NCI-H69 (cell line): Measurements from ENCODE around the gene ERCC6L.
A peak's percentile ranks its signal among the peaks of the same experiment; 100 is the strongest.
"Not testable (repeated sequence)": the region's sequence is repeated elsewhere in the genome, so short reads cannot be mapped to it uniquely, and the experiment has no call there.

Experiments used
- DNase-seq: peaks from one replicate; lab custom pipeline; 2025; lab: John Stamatoyannopoulos, UW

The ERCC6L gene

DNA sequence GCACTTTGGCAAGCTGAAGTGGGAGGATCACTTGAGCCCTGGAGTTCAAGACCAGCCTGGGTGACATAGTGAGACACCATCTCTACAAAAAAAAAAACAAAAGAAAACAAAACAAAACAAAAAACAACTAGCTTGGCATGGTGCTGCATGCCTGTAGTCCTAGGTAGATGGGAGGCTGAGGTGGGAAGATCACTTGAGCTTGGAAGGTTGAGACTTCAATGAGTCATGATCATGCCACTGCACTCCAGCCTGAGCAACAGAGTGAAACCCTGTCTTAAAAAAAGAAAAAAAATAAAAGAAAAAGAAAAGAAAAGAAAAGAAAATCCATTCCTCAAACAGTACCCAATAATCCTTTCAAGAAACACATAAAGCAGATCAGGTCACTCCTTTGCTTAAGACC, 14.9 kb upstream of the ERCC6L start:
- no peak for DNase-seq

DNA sequence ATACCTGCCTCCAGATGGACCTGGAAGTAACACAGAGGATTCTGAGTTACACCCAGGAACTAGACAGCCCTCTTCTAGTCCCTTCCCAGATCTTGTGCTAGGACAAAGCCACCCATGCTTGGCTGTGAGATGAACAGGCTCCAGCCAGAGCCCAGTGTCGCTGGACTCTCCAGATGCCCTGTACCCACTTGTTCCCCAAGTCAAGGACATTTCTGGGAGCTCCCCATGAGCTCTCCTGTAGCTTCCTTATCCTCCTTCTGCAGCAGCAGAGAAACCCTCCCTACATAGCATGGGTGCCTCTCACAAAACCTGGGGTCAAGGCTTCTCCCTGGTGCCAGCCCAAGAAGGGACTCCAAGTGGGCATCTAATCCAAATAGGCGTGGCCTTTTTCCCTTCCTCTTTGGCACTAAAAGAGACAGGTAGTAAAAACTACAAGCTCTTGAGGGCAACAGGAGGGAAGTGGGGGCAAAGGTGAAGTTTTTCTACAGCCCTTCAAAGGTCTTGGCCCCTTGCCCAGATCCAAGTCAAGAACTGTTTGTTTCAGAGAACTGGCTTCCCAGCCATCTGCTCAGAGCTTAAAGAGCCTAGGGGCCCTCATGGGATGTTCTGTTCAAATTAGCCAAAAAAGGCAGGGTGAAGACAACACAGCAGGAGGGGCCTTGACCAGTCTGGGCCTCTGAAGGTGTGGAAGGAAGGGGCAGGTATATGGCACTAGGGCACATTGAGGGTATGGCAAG, 8.5 kb upstream of the ERCC6L start:
- peak; percentile 93 for DNase-seq

DNA sequence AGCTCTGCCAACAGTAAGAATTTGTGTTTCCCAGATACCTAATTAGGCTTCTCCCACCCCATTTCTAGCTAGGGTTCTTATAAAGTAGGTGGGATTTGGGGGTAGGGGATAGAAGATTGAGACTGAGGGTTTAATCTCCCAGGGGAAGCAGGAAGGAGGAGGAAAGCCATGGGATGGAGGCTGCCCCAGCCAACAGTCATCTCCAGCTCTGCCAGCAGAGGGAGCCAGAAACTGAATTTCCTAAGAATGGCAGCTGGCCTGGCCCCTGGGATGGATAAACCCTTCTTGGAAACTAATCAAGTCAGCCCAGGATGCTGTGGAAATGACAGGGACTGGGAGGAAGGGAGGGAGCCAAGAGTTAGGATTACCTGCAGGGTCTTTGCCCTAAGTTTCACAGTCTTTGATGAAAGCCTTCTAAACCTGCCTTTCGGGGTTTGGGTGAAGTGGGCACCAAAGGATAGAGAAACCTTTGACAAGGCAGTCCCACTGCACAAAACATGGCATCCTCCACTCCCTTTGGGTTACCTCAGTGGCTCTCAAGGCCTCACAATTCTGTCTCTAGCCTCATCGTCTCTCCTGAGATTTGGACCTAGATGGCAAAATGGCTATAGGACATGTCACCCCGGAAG, 6.7 kb upstream of the ERCC6L start:
- peak; percentile 79 for DNase-seq

DNA sequence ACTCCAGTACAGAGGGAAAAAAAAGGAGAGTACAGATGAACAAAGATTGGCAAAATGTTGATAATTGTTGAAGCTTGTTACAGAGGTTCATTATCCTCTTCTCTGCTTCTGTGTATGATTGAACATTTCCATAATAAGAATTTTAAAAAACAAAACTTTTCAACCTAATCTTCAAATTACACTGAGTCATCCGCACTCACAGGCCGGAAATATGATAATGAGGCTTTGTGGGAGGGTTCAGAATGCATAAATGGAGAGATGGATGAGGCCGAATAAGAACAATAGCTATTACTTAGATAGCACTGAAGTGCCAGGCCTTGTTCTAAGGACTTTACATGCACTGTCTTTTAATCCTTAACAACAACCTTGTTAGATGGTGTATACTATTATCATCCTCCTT, 4.6 kb upstream of the ERCC6L start:
- DNase-seq = no peak

DNA sequence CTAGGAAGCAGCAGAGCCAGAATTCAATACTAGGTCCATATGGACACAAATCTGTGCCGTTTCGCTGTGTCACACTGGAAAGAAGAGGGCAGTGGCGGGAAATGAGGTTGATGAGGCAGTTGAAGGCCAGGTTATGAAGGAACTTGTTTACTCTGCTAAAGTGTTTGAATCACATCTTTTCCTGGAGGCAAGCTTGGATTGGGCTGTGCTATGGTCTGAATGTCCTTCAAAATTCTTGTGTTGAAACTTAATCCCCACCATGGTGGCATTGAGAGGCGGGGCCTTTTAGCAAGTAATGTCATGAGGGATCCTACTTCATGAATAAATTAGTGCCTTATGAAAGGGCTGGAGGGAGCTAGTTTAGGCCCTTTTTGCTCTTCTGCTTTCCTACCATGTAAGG, 2.1 kb upstream of the ERCC6L start:
- DNase-seq = no peak

DNA sequence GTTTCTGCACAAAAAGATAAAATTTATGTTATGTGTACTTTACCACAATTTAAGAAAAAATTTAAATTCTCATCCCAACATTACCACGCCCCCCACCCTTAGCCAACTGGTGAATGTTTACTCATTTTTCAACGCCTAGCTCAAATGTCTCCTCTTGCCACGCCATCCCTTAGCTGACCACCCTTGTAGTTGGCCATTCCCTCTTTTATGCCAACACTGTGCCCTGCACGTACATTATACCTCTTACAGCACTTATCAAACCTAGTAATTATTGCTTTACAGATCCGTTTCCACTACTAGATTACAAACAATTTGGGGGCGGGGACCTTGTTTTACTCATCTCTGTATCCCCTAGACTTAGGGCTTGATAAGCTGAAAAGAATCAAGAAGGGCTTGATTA, 644 bp downstream of the ERCC6L start:
- DNase-seq = peak; percentile 34

DNA sequence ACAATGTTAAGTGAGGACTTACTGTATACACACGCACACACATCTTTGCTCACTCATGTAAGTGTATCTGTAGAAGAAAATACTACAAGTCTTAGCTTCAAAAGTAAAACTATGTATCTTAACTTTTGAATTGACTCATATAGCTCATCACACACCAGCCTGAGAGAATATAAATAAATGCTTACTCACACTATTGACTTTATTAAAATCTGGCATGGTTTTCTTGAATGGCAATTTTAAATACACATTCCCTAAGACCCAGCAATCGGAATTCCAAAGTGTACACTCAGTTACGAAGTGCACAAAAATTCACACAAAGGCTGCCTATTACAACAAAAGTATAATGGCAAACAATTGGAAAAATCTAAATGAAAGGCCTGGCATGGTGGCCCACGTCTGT, 2.0 kb downstream of the ERCC6L start:
- DNase-seq = no peak

DNA sequence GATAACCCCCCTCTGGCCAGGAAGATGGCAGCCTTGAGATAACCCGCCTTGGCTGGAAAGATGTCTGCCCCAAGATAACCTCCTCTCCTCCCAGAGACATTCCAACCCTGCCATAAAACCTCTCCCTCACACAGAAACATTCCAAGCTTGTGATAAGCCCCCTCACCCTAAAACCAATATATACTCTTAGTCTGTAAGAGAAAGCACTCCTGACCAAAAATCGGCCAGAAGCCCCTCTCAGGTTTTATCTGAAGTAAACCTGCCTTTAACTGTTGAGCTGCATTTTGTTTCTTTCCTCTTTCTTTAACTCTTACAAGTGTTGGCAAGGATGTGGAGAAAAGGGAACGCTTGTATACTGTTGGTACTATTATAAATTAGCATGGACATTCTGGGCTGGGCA, 8.5 kb downstream of the ERCC6L start:
- DNase-seq = no peak

DNA sequence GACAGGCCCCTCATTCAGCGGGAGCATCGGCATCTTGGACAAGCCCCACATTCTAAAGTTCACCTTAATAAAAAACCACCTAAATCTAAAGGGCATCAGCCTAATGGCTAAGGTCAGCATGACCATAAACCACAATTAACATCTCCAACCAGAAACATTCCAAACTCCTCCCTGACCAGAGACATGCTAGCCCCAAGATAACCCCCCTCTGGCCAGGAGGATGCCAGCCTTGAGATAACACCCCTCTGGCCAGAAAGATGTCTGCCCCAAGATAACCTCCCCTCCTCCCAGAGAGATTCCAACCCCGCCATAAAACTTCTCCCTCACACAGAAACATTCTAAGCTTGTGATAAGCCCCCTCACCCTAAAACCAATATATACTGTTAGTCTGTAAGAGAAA, 18.5 kb downstream of the ERCC6L start:
- DNase-seq = not testable (repeated sequence)

DNA sequence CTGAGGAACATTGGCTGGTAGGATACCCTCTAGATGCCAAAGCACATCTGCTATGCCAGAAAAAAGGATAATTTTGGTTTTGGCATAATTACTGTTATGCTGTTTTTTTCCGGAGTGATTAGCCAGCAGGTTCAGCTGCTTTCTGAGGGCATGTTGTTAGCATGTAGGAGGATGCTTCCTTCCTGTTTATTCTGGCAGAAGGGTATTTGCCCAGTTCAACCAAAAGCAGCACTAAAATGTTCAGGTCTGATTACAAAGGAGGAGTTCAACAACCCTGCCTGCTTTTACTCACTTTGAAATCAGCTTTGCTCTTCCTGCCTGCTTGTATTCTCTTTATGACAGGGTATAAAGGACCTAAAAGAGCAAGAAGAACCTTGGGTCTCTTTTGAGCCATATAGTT, 21.9 kb downstream of the ERCC6L start:
- DNase-seq = no peak

DNA sequence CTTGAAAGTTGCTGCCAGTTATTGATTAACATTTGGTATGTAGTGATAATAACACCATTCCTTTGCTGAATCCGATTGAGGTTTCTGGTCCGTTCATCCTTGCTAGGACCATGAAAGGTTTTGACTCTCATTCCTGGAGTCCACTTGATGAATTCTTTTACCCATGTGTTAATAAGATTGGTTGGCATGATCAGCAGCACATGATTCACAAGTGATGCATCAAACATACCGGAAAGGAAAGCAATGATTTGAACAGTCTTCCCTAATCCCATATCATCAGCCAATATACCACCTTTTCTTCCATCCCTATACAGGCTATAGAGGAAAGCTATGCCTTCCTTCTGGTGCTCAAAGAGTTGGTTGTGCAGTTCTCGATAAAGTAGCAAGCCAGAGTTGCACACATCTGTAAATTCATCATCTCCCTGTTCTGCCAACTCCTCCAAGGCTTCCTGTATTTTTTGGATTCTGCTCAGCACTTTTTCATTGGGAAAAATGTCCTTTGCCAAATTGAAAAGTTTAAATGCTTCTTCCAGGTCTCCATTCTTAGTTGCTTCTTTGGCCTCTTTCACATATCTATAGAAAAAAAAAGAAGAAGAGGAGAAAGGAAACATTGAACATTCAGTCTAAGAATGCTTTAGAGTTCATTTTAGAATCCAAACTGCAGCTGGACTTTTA, 30.6 kb downstream of the ERCC6L start:
- no peak for DNase-seq

DNA sequence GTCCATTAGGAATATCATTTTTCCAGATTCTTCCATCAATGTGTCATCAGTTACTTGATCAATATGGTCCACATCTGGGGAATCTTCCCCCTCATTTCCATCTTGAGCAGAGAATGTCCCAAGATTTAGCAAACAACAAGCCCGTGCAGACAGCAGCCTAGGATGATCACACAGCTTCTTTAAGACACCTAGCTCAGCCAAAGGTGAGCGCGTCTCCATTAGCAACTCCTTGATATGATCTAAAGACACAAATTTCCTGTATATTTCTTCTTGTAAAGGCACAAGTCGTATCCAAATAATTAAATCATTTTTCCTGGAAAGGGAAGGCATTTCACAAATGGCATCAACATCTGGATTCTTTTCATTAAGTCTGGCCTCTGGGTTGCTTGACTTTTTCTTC, 31.5 kb downstream of the ERCC6L start:
- DNase-seq = no peak

DNA sequence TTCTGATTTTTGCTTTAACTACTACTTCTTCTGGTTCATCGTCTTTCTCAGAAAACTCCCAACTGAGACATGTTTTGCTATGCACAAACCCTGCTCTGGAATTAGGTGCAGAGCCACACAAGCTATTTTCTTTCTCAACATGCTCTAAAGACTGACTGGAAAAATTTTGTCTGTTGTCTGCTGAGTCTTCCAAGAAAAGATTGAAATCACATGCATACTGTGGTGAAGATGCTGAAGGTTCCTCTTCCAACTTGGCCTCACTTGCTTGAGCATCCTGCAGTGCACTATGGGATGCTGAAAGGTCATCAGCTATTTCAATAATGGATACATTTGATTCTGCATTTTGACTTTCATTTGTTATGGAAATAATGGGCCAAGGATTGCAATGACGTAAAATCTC, 33.1 kb downstream of the ERCC6L start:
- no peak for DNase-seq

DNA sequence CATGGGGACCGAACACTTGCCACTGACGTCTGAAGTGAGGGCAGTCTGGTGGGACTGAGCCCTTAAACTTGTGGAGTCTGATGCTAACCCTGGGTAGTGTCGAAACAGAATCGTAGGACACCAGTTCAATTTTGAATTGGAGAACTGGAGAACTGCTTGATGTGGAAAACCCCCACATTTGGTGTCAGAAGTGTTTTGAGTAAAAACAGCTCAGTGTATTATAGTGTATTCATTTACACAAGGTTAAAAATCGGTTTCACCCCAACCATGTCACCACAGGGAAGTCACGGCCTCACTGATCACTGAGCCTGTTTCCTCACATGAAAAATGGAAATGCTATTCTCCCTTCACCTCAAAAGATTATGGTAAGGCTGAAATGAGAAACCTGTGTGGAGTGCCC, 35.4 kb downstream of the ERCC6L start:
- DNase-seq = no peak

DNA sequence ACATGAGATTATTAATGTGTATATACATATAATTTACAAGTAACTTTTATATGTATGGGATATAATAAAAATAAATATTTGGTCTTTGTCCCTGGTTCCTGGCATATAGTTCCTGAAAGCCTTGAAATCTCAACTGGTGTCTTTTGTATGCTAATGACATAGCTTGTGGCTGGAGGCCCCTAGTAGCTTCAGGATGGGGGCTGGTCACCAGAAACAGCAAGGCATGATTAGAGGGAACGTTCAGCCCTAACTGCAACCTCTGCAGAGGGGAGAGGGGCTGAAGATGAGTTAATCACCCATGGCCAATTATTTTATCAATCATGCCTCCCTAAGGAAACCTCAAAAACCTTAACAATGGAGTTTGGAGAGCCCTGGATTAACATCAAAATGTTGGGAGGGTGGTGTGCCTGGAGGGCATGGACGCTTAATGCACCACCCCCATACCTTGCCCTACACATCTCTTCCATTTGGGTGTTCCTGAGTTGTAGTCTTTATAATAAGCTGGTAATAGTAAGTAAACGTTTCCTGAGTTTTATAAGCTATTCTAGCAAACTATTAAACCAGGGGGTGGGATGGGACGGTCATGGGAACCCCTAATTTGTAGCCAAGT, 35.9 kb downstream of the ERCC6L start:
- no peak for DNase-seq

DNA sequence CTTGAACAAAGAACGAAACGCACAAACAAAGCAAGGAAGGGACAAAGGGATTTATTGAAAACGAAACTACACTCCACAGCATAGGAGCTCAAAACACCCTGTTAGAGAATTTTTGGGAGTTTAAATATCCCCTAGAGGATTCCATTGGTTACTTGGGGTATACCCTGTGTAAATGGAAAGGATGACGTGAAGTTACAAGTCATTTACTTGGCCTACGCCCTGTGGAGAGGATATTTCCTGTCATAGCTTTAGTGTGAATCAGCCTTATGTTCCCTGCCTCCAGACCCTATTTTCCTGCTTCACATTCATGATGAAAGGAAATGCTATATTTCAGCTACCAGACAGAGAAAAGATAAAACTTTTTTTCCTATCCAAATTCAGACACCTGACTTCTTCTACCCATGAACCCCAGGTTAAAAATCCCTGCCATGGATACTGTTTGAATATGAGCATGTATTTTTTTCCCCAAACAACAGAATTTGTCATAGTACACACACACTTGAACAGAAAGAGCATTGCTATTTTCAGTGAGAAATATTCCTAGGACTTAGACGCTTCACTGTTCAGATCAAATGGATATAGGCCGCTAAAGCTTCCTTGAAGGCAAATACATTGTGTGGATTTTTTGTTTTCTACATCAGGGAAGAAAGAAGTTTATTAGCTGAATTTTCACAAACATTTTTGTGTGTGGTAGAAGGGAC, 36.8 kb downstream of the ERCC6L start:
- no peak for DNase-seq

DNA sequence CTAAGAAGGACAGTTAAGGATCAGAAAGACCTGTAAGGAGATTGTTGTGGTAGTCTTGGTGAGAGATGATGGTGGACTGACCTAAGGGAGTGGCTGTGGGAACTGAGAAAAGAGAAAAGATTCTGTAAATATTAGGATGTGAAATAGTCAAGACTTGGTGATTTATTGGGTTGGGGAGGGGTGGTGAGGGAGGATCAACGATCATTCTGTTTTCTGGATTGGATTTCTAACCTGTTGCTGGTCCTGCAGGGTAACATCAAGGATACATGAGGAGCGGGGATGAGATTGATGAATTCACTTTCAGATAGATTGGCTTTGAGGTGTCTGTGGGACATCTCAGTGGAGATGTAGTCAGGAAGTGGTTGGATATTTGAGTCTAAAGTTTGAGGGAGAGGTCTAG, 55.9 kb downstream of the ERCC6L start:
- no peak for DNase-seq

DNA sequence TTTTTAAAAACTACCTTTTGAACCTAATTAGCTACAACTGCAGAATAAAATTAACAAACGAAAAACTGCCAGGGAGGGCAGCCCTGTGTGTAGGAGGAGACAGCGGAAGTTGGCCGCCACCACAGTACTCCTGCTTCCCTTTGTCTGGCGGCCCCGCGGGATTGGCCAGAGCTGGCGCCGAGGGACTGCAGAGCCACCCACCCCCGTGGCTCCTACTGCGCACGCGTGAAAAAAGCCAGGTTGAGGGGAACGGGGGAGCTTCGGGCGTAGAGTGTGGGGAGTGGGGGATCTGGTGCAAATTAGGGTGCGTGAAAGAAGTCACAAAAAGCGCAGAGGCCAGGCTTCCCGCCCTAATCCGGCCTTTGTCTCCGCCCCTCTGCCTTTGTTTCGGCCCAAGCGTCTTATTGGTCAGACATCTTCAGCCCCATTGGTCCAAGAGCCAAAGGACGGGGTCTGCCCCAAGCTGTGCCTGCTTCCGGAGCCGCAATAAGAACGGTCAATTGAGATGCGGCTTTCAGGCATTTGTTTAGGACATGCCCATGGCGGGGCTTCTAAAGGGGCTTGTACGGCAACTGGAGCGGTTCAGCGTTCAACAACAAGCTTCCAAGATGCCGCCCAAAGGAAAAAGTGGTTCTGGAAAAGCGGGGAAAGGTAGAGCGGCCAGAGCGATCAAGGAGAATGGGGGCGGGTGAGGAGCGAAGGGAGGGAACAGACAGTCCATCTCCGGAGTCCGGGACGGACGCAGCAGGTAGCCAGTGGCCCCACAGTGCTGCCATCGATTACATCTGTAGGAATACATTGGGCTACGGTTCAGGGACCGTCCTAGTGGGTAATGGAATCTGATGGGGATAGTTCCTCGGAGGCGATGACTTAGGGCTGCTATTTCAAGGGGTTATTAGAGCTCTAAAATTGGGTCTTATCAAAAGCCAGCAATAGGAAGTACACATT, 57.4 kb downstream of the ERCC6L start, which contains the start of gene PIN4:
TSS of gene PIN4 (plus strand) at position 580 of the 948 bp plus-strand sequence. CDS start at position 609, 29 bp downstream.
- DNase-seq = peak; percentile 98

DNA sequence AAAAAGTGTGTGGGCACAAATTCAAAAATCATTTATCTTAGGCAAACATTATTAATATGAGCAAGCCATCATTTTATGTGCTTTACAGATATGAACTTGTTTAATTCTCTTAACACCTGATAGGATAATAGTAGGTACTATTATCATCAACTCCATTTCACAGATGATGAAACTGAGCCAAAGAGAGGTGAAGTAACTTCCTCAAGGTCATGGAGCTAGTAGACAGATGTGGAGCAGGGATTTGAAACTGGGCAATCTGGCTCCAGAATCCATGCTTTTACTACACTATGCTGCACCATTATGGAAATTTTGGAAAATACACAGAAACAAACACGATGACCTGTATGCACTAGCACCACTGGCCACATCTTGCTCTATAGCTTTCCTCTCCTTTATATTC, 58.3 kb downstream of the ERCC6L start:
- DNase-seq = peak; percentile 11

DNA sequence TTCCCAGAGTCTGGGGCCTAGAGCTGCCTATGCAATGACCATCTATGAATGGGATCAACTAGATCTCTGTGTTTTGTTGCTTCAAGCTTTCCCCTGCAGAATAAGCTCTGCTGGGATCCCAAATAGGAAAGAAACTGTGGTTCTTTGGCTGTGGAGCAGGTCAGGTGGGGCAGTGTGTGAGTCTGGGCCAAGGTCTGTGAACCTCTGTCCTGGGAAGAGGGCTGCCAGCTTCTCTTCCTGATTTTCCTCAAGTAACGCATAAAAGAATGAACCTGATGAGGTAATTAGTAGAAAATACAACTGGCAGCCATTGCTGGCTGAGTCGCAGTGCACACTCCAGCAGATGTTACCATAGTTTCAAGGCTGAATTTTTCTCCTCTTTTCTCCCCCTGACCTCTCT, 61.8 kb downstream of the ERCC6L start:
- DNase-seq = no peak

DNA sequence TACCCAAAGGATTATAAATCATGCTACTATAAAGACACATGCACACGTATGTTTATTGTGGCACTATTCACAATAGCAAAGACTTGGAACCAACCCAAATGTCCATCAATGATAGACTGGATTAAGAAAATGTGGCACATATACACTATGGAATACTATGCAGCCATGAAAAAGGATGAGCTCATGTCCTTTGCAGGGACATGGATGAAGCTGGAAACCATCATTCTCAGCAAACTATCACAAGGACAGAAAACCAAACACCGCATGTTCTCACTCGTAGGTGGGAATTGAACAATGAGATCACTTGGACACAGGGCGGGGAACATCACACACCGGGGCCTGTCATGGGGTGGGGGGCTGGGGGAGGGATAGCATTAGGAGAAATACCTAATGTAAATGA, 62.5 kb downstream of the ERCC6L start:
- DNase-seq = not testable (repeated sequence)
